NCI-H446 treated with DMSO at 0.1 percent for 48 hours (cell line): ENCODE data around the gene XPNPEP3.

Experiments
- DNase-seq: peaks from one replicate; lab custom pipeline; 2025; lab: John Stamatoyannopoulos, UW

The XPNPEP3 gene

GRCh38 chr22:40950962-40951794, 94.2 kb downstream of the XPNPEP3 start, which contains the start of gene RBX1:
RBX1 (plus strand) TSS chr22:40951378; CDS start chr22:40951399, 21 bp downstream.
- DNase-seq: peak; percentile 93

- peak; percentile 39 for DNase-seq
Measured at GRCh38 chr22:40951795-40952605, 95.1 kb downstream of the XPNPEP3 start.

- no peak for DNase-seq
Measured at GRCh38 chr22:40953471-40953870, 96.5 kb downstream of the XPNPEP3 start.

- no peak for DNase-seq
Measured at GRCh38 chr22:40954113-40954512, 97.2 kb downstream of the XPNPEP3 start.

GRCh38 chr22:40955571-40955970, 98.6 kb downstream of the XPNPEP3 start:
- DNase-seq: no peak

GRCh38 chr22:40957601-40958000, 100.7 kb downstream of the XPNPEP3 start:
- DNase-seq: no peak

GRCh38 chr22:40958299-40958698, 101.4 kb downstream of the XPNPEP3 start:
- DNase-seq: no peak

- DNase-seq: no peak
Measured at GRCh38 chr22:40960145-40960544, 103.2 kb downstream of the XPNPEP3 start.

GRCh38 chr22:40965936-40966725, 109.2 kb downstream of the XPNPEP3 start:
- DNase-seq: no peak

- no peak for DNase-seq
Measured at GRCh38 chr22:40966726-40967085, 109.8 kb downstream of the XPNPEP3 start.

GRCh38 chr22:40967111-40967760, 110.3 kb downstream of the XPNPEP3 start:
- no peak for DNase-seq

GRCh38 chr22:40972587-40972986, 115.6 kb downstream of the XPNPEP3 start:
- DNase-seq: no peak

- no peak for DNase-seq
Measured at GRCh38 chr22:40973144-40973543, 116.2 kb downstream of the XPNPEP3 start.

GRCh38 chr22:40975366-40975765, 118.4 kb downstream of the XPNPEP3 start:
- no peak for DNase-seq

GRCh38 chr22:40976866-40977700, 120.1 kb downstream of the XPNPEP3 start:
- DNase-seq: no peak

GRCh38 chr22:40979198-40979597, 122.2 kb downstream of the XPNPEP3 start:
- DNase-seq: no peak

GRCh38 chr22:40979871-40980270, 122.9 kb downstream of the XPNPEP3 start:
- DNase-seq: no peak
